Inflammatory macrophage treated with lipopolysaccharide for 1 hour (primary cell): ENCODE data around the gene BSPH1.
"Not testable (repeated sequence)": the region's sequence is repeated elsewhere in the genome, so short reads cannot be mapped to it uniquely, and the experiment has no call there.

Source experiments
- DNase-seq, 2 donors: peaks; one replicate each; pipeline ENCODE4 v3.0.0-alpha.2; 2020 to 2022

The BSPH1 gene, protein sequence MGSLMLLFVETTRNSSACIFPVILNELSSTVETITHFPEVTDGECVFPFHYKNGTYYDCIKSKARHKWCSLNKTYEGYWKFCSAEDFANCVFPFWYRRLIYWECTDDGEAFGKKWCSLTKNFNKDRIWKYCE

DNA sequence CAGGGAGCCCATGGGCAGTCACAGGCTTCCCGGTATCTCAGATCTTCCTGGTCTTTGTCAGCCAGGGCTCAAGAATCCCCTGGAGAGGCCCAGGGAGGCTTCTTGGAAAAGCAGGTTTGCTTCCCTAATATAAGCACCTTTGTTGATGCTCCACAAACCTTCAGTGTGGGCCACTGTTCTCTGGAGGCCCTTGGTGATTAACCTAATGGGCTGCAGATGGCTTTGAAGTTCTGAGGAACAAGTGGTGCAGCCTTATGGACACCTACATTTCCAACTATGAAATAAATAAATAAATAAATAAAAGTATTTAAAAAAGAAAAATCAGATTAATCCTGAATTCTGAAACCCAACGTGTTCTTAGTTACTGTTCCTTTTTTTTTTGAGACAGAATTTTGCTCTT, at the start of gene BSPH1:
TSS of gene BSPH1 (minus strand) at position 101 of the 400 bp plus-strand sequence. CDS start at position 12, 89 bp downstream.
- DNase-seq, result no peak

DNA sequence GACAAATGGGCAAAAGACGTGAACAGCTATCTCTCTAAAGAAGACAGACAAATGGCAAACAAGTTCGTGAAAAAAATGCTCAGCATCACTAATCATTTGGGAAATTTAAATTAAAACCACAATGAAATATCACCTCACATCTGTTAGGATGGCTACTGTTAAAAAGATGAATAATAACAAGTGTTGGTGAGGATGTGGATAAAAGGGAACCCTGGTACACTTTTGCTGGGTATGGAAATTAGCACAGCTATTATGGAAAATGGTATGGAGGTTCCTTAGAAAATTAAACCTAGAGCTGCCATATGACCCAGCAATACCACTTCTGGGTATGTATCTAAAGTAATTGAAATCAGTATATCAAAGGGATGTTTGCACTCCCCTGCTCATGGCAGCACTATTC, 44.8 kb upstream of the BSPH1 start:
- DNase-seq, result no peak

DNA sequence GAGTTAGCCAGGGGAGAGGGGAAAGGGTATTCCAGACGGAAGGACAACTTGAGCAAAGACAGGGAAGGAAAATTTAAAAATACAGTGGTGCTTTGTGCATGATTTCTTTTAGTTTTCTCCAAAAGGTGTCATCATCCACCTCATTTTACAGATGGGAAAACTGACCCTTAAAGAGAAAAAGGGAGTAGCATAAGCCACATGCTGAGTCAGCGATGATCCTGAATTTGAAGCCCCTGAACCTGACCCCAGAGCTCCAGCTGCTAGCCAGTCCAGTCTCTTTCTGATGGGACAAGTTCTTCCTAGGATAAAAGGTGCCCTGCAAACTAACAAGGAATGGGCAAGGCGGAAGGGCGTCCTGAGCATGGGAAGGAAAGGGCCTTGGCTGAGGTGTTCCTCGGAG, 41.6 kb upstream of the BSPH1 start:
- no peak for DNase-seq

DNA sequence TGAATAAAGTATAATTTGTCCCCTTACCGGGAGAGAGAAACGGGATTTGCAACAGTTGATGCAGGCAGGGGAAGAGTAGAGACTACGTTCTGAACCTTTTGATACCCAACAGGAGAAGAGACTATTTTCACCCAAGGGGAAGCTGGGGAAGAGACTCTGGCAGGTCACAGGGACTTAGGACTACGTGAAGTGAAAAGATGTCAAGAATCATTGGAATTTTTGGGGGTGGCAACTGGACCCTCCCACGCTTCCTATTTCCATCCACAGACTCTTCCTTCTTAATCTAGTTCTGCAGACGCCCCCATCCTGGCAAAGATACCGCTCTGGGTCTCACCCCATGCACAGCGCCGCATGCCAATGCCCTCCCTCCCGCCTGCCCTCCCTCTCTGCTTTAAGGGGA, 38.1 kb upstream of the BSPH1 start:
- DNase-seq, result no peak

DNA sequence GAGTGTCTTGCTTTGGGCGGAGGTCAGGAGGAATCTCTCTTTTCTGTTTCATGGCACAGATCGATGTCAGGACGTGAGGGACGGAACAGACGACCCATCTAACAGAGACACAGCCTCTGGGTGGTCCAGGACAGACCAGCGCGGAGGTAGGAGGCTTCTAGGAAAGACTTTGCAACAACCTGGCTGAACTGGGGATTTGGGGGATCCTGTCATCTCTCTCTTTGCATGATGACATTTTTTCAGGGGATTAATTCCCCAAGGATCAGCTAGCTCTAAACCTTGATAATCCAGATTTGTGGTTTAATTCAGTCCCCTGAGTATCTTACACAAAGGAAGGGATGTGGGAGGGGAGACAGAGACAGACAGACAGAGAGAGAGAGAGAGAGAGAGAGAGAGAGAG, 37.5 kb upstream of the BSPH1 start:
- no peak for DNase-seq

DNA sequence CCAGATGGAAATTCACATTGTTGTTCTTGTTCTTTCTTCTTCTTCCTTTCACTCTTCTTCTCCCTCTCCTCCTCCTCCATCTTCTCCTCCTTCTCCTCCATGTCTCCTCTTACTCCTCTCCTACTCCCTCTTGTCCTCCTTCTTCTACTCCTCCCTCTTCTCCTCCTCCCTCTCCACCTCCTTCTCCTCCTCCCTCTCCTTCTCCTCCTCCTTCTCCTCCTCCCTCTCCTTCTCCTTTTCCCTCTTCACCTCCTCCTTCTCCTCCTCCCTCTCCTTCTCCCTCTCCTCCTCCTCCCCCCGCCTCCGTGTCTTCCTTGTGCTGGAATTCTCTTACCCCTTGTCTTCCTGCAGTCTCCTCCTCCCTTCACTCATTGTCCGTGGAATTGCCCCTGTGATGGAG, 33.5 kb upstream of the BSPH1 start:
- DNase-seq, result no peak

DNA sequence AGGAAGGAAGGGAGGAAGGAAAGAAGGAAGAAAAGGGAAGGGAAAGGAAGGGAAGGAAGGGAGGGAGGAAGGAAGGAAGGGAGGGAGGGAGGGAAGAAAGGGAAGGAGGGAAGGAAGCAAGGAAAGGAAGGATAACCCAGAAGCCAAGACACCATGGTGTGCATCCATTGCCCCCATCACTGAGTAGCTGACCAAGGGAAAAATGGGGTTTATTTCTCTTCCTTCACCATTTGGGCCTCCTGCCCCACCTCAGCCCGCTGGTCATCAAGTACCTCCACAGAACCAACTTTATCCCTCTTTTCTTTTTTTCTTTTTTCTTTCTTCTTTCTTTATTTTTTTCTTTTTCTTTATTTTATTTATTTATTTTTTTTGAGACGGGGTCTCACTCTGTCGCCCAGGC, 31.5 kb upstream of the BSPH1 start:
- no peak for DNase-seq

DNA sequence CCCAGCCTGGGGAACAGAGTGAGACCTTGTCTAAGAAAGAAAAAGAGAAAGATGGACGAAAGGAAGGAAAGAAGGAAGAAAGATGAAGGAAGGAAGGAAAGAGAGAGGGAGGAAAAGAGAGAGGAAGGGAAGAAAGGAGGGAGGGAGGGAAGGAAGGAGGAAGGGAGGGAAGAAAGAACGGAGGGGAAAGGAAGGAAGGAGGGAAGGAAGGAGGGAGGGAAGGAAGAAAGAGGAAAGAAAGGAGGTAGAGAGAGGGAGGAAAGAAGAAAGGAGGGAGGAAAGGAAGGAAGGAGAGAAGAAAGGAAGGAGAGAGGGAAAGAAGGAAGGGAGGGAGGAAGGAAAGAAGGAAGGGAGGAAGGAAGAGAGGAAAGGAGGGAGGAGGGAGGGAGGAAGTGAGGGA, 31.0 kb upstream of the BSPH1 start:
- DNase-seq, result no peak

DNA sequence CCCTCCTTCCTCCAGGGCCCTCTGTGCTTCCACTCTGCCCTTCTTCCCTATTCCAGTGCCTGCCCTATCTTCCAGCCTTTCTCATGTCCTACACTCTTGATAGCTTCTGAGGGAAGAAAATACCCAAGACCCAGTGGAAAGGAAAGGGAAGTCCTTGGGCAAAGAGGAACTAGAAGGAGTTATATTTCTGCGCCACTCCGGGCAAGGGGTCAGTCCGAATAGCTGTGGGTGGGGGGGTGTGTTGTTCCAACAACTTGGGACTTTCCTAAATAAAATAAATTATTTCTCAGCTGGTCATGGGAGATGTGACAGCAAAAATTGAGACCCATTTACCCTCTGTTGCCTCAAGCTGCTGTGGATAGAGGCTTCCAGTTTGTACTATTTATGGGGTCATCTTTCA, 28.7 kb upstream of the BSPH1 start:
- DNase-seq, result peak; percentile 63

DNA sequence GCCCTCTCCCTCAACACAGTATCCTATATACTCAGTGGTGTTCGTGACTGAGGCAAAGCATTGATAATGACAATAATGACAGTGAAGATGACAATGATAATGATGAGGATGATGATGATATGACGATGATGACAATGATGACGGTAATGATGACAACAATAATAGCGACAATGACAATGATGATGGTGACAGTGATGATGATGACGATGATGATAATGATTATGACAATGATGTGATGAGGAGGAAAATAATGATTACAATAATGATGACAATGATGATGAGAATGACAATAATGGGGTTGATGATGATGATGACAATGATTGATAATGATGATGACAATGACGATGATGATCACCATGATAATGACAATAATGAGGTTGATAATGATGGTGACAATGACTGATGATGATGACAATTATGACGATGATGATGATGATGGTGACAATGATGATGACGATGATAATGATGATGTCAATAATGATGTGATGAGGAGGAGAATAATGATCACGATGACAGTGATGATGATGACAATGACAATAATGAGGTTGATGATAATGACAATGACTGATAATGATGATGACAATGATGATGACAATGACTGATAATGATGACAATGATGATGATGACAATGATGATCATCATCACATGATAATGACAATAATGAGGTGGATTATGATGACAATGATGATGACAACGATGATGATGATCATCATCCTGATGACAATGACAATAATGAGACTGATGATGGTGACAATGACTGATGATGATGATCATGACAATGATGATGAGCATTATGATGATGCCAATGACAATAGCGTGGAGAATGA, 19.2 kb upstream of the BSPH1 start:
- no peak for DNase-seq

DNA sequence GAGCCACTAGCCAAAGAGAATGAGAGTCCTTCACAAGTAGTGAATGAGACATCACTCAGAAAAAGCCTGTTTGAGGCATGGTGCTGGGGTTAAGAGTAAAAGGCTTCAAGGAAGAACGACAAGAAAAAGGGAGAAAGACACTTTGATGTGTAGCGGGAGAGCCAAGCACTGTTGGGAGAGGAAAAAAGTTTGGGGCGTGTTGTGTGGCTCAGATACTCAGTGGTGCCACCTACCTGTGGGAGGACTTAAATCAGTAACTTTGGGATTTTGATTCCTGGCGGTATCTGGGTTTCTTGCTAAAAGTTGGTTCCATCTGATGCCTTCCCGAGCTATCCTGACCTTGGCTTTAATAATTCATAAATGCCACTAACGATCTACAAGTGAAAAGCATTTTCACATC, 14.8 kb upstream of the BSPH1 start:
- DNase-seq, result no peak

DNA sequence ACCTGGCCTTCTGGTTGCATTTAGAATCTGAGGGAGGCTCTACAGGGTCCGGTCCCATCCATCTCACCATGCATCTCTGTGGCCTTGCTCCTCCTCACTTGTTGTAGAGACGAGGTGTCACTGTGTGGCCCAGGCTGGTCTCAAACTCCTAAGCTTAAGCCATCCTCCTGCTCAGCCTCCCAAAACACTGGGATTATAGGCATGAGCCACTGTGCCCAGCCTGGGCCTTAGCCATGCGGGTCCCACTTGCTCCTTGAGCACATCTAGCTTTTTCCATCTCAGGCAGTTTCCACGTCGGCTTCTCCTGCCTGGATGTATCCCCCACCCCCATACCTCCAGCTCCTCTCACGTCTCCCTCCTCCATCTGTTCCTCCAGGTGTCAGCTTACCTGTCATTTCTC, 12.3 kb upstream of the BSPH1 start:
- no peak for DNase-seq

DNA sequence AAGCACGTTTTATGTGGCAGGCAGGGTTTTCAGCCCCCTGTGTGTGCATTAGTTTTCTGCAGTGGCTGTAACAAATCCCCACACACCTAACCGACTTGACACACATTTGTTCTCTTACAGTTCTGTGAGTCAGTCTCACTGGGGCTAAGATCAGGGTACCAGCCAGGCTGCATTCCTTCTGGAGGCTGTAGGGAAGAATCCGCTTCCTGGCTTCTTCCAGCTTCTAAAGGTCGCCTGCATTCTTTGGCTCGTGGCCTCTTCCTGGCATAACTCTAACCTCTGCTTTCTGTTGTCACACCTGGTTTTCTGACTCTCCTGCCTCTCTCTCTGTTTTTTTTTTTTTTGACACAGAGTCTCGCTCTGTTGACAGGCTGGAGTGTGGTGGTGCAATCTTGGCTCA, 8.9 kb upstream of the BSPH1 start:
- DNase-seq, result no peak

DNA sequence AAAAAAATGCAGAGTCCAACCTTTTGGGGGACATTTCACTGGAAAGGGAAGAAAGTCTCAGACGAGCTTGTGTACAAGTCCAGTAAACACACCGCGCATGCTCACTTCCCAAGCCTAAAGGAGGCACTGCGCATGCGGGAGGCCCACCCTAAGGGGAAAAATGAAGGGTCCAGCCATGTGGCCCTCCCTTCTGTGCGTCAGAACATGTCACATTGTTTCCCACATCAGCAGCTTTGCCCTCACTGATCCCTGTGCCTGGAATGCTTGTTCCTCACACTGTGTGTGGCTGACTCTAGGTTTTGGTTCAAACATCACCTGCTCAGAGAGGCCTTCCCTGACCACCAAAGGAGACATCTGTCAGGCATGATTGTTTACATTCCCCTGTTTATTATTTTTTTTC, 6.8 kb upstream of the BSPH1 start:
- no peak for DNase-seq

DNA sequence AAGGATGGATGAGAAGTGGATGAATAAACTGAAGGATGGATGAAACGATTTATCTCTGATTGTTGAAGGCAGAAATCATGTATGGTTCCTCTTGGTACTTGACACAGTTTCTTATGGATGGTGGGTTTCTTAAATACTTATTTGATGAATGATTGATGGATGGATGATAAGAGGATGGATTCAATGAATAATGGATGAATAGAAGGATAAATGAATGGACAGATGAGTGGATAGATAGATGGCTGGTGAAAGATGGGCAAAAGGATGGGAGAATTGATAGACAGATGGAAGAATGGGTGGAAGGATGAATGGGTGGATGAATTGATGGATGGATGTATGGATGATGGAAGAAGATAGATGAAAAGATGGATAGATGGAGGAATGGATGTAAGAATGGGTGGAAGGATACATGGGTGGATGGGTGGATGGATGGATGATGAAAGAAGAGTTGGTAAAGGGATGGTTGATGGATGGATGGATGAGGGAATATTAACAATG, 4.3 kb upstream of the BSPH1 start:
- DNase-seq, result no peak

DNA sequence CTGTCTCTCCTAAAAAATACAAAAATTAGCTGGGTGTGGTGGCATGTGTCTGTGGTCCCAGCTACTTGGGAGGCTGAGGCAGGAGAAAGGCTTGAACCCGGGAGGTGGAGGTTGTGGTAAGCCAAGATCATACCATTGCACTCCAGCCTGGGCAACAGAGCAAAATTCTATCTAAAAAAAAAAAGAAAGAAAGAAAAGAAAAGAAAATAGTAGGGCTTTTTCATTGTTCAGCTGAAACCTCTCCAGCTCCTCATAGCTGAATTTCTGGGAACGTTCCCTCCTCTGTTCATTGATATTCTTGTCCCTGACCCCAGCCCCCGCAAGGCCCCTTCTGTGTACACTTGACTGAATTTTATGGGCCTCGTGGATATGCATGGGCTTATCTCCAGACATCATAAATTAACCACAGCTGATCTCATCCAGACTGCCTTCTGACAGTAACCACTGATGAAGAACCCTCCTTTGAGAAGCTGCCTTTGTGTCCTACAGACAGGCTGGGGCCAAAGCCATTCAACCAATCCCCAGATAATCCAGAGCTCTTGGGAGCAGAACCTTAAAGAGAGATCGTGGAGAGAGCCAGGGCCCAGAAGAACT, 2.3 kb upstream of the BSPH1 start, which contains the start of gene ELSPBP1:
TSS of gene ELSPBP1 (plus strand) at position 424 of the 594 bp plus-strand sequence. CDS start 14,036 bp downstream, outside the sequence.
- no peak for DNase-seq

DNA sequence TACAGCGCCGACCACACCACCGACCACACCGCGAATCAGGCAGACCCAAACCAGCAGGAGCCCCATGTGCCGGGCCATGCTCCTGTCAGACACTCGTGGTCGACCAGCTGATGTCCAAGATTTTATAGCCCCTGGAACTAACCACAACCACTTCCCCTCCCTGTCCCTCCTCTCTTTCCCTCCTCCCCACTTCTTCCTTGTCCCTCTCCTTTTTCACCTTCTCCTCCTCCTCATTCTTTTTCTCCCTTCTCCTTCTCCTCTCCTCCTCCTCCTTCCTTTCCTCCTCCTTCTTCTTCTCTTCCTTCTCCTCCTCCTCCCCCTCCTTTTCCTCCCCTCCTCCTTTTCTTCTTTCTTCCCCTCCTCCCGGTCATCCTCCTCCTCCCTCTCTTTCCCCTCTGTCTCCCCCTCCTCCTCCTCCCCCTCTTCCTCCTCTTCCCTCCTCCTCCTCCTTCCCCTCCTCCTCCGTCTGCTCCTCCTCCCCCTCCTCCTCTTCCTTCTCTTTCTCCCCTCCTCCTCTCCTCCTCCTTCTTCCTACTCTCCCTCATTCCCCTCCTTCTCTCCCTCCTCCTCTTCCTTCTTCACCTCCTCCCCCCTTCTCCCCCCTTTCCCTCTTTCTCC, 670 bp downstream of the BSPH1 start:
- no peak for DNase-seq

DNA sequence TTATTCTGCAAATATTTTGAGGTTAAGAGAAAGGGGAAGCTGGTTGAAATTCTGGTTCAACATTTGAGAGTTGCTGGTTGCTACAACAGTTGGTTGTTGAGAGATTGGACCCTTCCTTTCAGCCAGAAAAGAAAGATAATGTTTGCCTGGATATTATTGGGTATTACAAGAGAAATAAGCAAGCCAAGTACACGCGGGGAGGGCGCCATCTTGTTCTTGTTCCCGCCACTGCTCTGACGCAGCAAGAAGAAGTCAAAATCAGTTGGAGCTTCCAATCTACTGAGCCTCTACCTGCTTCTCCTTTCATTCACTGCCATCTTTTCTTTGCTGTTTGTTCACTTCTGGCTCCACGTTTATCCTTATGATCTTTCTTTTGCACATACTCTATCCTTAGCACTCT, 18.4 kb downstream of the BSPH1 start:
- DNase-seq, result no peak

DNA sequence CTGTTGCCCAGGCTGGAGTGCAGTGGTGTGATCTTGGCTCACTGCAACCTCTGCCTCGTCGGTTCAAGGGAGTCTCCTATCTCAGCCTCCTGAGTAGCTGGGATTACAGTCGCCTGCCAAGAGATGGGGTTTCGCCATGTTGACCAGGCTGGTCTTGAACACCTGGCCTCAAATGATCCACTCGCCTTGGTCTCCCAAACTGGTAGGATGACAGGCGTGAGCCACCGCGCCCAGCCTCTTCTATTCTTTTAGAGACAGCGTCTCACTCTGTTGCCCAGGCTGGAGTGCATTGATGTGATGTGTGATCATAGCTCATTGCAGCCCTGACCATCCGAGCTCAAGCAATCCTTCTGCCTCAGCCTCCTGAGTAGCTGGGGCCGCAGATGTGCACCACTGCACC, 36.0 kb downstream of the BSPH1 start:
- DNase-seq, result not testable (repeated sequence)

DNA sequence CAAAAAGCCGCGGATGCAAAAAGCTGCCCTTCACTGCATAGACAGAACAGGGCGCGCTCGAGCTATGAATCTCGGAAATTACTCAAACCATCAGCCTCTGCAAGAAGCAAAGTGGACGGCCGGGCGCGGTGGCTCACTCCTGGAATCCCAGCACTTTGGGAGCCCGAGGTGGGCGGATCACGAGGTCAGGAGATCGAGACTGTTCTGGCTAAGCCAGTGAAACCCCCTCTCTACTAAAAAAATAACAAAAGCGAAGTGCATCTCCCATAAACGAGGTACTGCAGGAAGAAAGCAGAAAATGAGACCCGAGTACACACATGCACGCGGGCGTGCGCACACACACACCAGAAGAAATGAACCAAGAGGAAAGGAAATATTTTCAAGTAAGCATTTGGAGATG, 39.8 kb downstream of the BSPH1 start:
- DNase-seq, result not testable (repeated sequence)

DNA sequence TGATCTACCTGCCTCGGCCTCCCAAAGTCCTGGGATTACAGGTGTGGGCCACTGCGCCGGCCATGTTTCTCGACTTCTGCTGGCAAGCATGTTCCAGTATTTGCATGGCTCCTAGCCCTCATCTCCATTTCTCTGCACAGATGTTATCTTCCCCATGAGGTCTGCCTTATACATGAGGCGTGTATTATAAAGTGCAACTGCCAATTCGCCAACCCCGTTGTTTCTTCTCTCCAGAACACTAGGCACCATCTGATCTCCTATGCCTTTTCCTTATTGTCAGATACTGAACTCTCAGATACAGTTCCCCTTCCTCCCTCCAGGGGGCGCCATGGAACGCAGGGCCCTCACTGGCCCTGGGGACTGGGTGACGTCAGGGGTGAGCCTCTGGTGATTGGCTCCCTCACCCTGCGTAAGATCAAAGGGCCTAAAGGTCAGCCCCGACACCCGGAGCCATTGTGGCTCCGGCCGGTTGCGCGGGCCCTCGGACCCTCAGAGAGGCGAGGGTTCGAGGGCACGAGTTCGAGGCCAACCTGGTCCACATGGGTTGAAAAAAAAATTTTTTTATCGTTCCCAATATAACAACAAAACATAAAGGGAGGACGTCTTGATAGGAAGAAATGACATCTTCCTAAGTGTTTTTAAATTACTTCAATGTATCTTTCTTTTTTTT, 42.0 kb downstream of the BSPH1 start:
- DNase-seq, result not testable (repeated sequence)

DNA sequence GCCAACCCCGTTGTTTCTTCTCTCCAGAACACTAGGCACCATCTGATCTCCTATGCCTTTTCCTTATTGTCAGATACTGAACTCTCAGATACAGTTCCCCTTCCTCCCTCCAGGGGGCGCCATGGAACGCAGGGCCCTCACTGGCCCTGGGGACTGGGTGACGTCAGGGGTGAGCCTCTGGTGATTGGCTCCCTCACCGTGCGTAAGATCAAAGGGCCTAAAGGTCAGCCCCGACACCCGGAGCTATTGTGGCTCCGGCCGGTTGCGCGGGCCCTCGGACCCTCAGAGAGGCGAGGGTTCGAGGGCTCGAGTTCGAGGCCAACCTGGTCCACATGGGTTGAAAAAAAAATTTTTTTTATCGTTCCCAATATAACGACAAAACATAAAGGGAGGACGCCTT, 63.4 kb downstream of the BSPH1 start:
- not testable (repeated sequence) for DNase-seq

DNA sequence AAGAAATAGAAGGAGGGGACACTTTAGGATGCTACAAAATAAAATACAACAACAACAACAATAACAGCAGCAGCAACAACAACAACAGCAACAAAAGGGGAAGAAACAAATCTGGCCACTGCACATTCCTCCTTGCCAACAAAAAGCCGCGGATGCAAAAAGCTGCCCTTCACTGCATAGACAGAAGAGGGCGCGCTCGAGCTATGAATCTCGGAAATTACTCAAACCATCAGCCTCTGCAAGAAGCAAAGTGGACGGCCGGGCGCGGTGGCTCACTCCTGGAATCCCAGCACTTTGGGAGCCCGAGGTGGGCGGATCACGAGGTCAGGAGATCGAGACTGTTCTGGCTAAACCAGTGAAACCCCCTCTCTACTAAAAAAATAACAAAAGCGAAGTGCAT, 71.9 kb downstream of the BSPH1 start:
- DNase-seq, result not testable (repeated sequence)
